NCI-H146 (cell line): ENCODE data around the gene NAA50.

Experiments
- DNase-seq: peaks from one replicate; lab custom pipeline; 2025; lab: John Stamatoyannopoulos, UW

The NAA50 gene

DNA sequence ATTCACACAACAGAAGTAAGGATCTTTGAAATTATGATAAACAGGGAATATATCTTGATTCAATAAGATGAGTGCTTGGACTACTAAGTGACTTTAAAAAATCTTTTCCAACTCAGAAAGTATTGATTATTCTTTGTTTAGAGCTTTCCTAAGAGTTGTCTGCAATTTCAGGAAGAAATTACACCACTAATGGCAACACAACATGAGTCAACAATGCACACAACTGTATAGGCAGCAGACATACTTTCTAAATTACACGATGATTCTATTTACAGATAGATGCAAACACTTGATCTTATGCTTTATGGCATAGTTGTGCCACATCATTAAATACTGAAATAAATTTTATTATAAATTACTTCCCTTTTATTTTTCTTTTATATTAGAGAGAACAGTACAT, 4.4 kb downstream of the NAA50 start:
- no peak for DNase-seq

DNA sequence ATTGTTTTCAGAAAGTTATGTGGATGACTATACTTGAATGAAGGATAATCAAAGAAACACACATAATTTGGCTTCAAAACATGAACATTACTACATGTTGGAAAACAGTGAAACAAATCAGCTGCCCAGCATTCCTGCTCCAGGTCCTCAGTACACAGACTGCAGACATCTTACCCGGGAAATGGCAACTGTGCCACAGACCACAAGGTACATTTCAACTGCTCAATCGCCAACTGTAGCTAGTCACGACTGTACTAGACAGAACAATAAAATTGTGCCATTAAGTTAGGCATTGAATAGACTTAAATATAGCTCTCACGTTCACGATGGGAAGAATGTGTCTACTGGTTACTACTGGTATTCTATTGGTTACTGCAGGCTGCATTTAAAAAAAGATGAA, 5.0 kb downstream of the NAA50 start:
- DNase-seq: no peak

GRCh38 chr3:113736548-113737089, 9.4 kb downstream of the NAA50 start:
- DNase-seq: peak; percentile 61

DNA sequence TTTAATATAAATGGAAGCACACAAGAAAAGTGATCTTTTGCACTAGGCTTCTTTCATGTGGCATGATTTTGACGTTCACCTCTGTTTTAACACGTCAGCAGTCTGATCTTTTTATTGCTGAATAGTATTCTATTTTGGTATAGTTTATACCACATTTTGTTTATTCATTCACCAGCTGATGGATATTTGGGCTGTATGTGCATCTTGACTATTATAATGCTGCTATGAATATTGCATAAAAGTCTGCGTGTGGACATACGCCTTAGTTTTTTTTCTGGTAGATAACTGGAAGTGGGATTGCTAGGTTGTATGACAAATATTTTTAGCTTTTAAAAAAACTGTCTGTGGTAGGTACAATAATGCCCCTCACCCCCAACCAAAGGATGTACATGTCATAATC, 14.4 kb downstream of the NAA50 start:
- DNase-seq: no peak

GRCh38 chr3:113730550-113730949, 15.5 kb downstream of the NAA50 start:
- no peak for DNase-seq

GRCh38 chr3:113728661-113729060, 17.4 kb downstream of the NAA50 start:
- DNase-seq: no peak

DNA sequence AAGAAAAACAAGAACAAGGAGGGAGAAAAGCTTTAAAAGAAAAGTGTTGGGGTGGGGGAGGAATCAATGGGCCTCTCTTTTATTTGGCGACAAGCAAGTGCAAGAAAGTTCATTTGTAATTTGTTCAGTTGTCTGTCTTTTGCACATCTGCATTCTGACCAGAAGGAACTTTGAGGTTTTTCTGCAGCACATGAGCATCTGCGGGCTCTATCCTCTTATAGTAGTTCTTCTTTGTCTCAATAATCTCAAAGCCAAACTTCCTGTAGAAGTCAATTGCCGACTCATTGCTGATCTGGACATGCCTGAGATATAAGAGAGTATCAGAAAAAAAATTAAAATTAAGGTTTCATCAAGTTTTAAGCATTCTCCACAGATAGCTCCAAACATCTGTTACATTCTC, 24.4 kb downstream of the NAA50 start:
- no peak for DNase-seq

DNA sequence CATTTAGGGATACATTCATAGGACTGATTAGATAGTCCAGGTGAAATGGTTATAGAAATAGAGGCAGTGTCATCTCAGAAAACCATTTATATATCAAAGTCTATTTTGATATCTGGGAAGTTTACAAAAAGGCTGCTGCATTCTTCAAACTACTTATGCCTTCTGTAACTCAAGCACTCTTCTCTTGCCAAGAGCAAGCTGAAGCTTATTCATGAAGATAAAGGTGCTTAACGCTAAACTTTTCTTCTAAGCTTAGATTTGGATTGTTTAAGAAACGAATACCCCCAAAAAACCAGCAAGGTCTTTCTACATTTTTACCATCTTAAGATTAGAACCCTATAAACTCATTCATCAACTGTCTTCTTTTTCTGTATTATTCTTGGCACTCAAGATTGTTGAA, 26.3 kb downstream of the NAA50 start:
- DNase-seq: no peak

- no peak for DNase-seq
These were observed 26.8 kb downstream of the NAA50 start for GRCh38 chr3:113719294-113719693.

DNA sequence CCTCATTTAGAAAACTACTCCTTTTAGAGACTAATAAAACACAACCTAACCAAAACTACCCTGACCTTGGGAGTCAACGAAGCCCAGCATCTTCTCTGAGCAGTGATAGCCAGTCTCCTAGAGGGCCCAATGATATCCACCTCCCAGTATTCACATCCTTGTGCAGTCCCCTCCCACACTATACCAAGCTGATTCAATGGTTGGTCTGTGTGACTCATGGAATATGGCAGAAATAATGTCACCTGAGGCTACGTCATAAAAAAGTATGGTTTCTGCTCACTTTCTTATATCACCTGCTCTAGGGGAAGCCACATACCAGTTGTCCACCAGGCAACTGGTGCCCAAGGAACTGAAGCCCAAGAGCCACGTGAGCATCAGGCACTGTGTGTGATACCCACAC, 28.2 kb downstream of the NAA50 start:
- DNase-seq: no peak

- DNase-seq: no peak
These were observed 28.7 kb downstream of the NAA50 start for GRCh38 chr3:113717308-113717707.

DNA sequence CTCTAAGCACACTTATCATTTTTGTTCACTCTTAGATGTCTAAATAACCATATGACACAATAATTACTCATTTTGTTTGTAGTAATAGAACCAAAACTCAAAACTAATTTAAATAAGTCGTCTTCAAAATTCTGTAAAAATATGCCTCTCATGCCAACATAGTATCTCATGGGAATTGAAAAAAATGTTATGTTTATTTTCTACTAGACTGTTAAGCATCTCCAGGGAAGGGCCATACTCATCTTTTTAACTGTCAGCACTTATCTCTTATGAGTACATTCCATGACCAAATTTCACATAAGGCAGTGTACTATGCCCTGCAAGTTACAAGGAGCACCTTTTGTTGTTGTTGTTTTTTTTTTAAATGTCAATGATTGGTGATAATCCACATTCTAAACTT, 31.3 kb downstream of the NAA50 start:
- no peak for DNase-seq

DNA sequence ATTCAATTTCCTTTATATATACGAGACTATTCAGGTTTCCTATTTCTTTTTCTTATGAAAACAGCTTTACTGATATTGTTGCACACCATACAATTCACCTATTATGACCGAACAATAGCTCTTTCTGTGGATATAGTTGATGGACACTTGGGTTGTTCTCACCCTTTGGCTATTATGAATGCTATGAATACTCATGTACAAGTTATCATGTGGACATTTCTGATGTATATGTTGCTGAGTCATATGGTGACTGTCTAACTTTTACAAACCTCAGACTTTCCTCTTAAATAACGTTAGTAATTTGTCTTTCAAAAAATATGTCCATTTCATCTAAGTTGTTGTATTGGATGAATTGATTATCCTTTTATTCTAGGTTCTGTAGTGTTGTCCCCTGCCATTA, 33.9 kb downstream of the NAA50 start:
- no peak for DNase-seq

GRCh38 chr3:113707835-113708234, 38.2 kb downstream of the NAA50 start:
- DNase-seq: no peak

GRCh38 chr3:113698956-113699355, 47.1 kb downstream of the NAA50 start:
- DNase-seq: no peak

DNA sequence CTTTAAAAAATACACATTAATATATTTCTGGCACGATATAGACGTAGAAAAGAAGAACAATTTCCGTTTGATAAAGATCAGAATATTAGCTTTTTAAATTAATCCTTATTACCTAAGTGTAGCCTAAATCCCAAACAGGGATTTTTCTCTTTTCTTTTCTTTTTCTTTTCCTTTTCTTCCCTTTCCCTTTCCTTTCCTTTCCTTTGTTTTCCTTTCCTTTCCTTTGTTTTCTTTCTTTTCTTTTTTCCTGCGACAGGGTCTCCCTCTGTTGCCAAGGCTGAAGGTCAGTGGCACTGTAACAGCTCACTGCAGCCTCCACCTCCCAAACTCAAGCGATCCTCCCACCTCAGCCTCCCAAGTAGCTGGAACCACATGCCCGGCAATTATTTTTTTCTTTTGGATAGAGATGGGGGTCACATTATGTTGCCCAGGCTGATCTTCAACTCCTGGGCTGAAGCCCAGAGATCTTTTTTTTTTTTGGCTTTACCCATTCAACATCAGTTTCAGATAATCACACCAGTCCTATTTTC, 47.8 kb downstream of the NAA50 start:
- DNase-seq: no peak

DNA sequence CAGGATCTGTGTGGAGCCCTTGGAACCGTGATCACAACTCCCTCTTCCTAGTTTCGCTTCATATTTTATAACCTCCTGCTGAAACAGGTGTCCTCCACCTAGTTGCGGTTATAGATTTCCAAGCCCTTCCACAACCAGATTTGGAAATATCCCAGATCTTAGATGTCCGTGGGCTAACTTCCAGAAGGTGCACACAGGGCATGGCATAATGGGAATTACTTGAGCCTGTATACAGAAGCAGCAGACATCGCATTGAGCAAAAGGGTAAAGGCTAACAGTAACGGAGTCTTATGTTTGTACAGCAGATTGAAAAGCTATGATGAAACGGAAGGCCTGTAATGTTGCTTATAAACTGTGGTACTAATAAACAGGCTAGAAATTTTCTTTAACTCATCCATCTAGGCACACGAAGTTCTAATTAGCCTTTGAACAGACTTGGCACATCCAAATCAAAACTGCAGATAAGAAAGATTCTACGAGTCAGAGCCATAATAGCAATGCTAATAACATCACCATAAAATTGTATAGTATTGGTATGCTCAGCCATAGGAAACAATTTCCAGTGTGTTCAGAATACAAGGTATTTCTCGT, 48.5 kb downstream of the NAA50 start:
- DNase-seq: no peak

GRCh38 chr3:113696658-113697499, 49.2 kb downstream of the NAA50 start:
- peak; percentile 100 for DNase-seq

DNA sequence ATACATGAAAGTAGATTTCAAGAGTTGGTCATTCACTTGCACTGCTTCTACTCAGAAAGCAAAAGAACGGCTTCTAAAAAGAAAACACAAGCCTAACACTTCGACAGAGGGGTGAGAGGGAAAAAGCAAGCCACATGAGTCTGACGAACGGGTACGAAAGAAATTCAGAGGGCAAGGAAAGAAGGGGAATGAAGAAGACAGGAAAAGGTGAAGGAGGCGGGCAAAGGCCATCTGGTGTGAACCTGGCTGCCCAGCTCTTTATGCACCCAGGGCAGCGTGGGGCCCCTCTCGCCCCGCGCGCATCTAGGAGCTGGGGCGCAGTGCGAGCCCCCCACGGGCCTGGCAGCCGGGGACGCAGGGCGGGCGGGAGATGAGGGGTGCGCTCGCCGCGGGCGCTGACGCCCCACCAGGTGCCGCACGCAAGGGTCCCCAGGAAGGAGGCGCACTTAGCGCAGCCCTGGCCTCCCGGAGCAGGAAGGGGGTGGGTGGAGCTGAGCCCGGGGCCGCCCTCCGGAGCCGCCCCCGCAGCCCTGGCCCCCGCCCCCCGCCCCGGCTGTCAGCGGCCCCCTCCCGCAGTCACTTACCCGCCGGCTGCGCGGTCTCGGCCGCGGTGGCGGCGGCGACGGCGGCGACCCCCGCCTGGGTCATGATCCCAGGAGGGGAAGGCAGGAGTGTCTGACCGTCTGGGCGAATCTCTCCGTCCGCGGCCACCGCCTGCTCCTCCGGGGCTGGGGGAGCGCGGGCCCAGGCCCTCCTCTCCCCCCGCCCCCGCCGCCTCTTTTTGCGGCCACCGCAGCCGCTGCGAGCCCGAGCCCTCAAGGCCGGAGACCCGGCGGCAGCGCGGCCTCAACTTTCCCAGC, 50.0 kb downstream of the NAA50 start, which contains the start of gene USF3:
TSS of gene USF3 (minus strand) at position 857 of the 860 bp plus-strand sequence. CDS start 21,764 bp downstream, outside the sequence.
- DNase-seq: peak; percentile 84

DNA sequence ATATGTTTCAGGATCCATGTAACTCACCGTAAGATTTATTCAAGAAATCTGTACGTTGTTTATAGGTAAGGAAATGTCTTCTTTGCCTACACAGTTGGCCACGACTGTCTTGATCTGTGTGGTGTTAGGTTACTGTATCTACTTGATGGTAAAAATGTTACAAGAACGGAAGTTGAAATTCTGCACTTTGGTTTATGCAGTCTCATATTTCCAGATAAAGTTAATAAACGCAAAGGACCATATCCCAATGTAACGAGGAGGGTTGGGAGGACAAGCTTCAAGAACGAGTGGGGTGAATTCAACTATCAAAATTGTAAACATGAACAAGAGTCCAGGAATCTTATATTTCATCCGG, 50.6 kb downstream of the NAA50 start:
- no peak for DNase-seq

DNA sequence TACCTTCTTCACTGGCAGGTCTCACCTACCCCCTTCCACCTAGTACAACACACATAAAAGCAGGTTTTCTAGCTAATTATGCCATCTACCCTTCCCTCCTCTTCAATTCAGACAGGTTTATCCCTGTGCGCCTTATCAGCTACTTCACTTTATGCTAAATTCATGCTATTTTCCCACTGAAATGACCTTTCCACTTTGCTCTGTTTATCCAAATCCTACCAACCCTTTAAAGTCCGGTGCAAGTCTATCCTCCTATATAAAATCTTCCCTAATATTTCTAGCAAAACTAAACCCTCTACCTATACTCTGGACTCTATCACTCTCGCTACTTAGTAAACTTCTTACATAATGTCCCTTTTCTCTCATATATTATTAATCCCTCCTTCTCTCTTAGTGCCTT, 55.6 kb downstream of the NAA50 start:
- no peak for DNase-seq
